EH (cell line): ENCODE data around the gene LRSAM1.

ENCODE experiments used
- DNase-seq: peaks from one replicate; pipeline ENCODE4 v3.0.0-alpha.2; 2015; ENCODE audit warnings: low read depth

LRSAM1 gene

GRCh38 chr9:127497656-127498290, 46.5 kb downstream of the LRSAM1 start:
- no peak for DNase-seq

- no peak for DNase-seq
These were observed 47.0 kb downstream of the LRSAM1 start for GRCh38 chr9:127498298-127498697.

GRCh38 chr9:127500399-127500798, 49.1 kb downstream of the LRSAM1 start:
- no peak for DNase-seq

- DNase-seq, result no peak
These were observed 49.6 kb downstream of the LRSAM1 start for GRCh38 chr9:127500862-127501261.

GRCh38 chr9:127501821-127502343, 50.6 kb downstream of the LRSAM1 start:
- DNase-seq, result no peak

GRCh38 chr9:127502706-127503378, 51.5 kb downstream of the LRSAM1 start:
- DNase-seq, result no peak

GRCh38 chr9:127503379-127503921, 52.1 kb downstream of the LRSAM1 start:
- no peak for DNase-seq

- peak; percentile 82 for DNase-seq
These were observed 52.9 kb downstream of the LRSAM1 start for GRCh38 chr9:127503947-127504886.

- no peak for DNase-seq
These were observed 53.6 kb downstream of the LRSAM1 start for GRCh38 chr9:127504887-127505251.

GRCh38 chr9:127505396-127506116, 54.2 kb downstream of the LRSAM1 start:
- peak; percentile 57 for DNase-seq

GRCh38 chr9:127506117-127506813, 55.0 kb downstream of the LRSAM1 start:
- no peak for DNase-seq

GRCh38 chr9:127506814-127507750, 55.8 kb downstream of the LRSAM1 start:
- peak; percentile 68 for DNase-seq

GRCh38 chr9:127507751-127508648, 56.7 kb downstream of the LRSAM1 start:
- no peak for DNase-seq

- DNase-seq, result no peak
These were observed 57.6 kb downstream of the LRSAM1 start for GRCh38 chr9:127508901-127509260.

- DNase-seq, result no peak
These were observed 58.1 kb downstream of the LRSAM1 start for GRCh38 chr9:127509261-127509954.

- DNase-seq, result no peak
These were observed 58.6 kb downstream of the LRSAM1 start for GRCh38 chr9:127509955-127510299.

- DNase-seq, result no peak
These were observed 63.2 kb downstream of the LRSAM1 start for GRCh38 chr9:127514468-127514867.
